ENCODE measurements around the gene TASOR2.

Gene TASOR2

GRCh38 chr10:5684318-5684970, at the start of gene TASOR2:
Gene TASOR2, plus strand, starts transcription at chr10:5684838. Its CDS starts 35,805 bp downstream, at chr10:5720643.
- no peaks in the 10 kb centered on the region for H3K27me3 Mint-ChIP-seq
- H3K9me3 Mint-ChIP-seq, result no peaks in the 10 kb centered on the region
- H3K27ac Mint-ChIP-seq, result peak within 1 kb of the TSS; percentile 96
- H3K4me1 Mint-ChIP-seq, result peaks cover 46% of the 10 kb centered on the region
- H3K36me3 Mint-ChIP-seq, result peaks cover 5% of the 10 kb centered on the region
- peak within 1 kb of the TSS; percentile 98 for H3K4me3 Mint-ChIP-seq

- Mint-ChIP-seq H3K36me3 (no peaks in the 10 kb centered on the region), H3K4me3 (no peak overlapping the region), H3K27ac (no peak overlapping the region), H3K27me3 (no peaks in the 10 kb centered on the region), H3K4me1 (peaks cover 3% of the 10 kb centered on the region), H3K9me3 (no peaks in the 10 kb centered on the region)
Measured at GRCh38 chr10:5634918-5635317, 49.7 kb upstream of the TASOR2 start.

- Mint-ChIP-seq H3K9me3 (no peaks in the 10 kb centered on the region), H3K27ac (no peak overlapping the region), H3K4me1 (no peaks in the 10 kb centered on the region), H3K27me3 (no peaks in the 10 kb centered on the region), H3K4me3 (no peak overlapping the region), H3K36me3 (peaks cover 4% of the 10 kb centered on the region)
Measured at GRCh38 chr10:5638494-5638893, 46.1 kb upstream of the TASOR2 start.

GRCh38 chr10:5639066-5639465, 45.6 kb upstream of the TASOR2 start:
- H3K4me1 Mint-ChIP-seq, result no peaks in the 10 kb centered on the region
- no peaks in the 10 kb centered on the region for H3K9me3 Mint-ChIP-seq
- H3K4me3 Mint-ChIP-seq, result no peak overlapping the region
- no peaks in the 10 kb centered on the region for H3K27me3 Mint-ChIP-seq
- H3K27ac Mint-ChIP-seq, result no peak overlapping the region
- H3K36me3 Mint-ChIP-seq, result peaks cover 9% of the 10 kb centered on the region

DNA sequence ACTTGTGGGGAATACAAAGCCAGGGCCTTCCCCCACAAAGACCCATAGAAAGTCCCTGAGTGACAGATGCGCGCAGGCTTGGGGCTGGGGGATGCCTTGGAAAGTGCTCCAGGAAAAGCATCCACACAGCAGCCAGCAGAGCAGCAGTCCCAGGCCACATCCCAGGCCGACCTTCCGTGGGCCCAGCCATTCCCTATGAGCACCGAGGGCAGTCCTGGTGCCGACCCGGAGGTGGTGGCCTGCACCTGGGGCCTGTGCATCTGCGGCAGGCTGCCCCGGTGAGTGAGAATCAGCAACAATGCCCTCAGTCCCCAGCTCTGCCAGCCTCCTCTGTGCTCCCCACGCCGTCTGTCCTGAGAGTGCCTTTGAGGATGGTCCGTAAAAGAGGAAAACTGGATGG, 44.6 kb upstream of the TASOR2 start:
- Mint-ChIP-seq H3K27me3 (no peaks in the 10 kb centered on the region), H3K27ac (no peak overlapping the region), H3K4me1 (no peaks in the 10 kb centered on the region), H3K9me3 (no peaks in the 10 kb centered on the region), H3K4me3 (no peak overlapping the region), H3K36me3 (peaks cover 9% of the 10 kb centered on the region)

GRCh38 chr10:5640501-5640900, 44.1 kb upstream of the TASOR2 start:
- Mint-ChIP-seq H3K9me3 (no peaks in the 10 kb centered on the region), H3K27ac (no peak overlapping the region), H3K4me3 (no peak overlapping the region), H3K27me3 (no peaks in the 10 kb centered on the region), H3K36me3 (peaks cover 9% of the 10 kb centered on the region), H3K4me1 (no peaks in the 10 kb centered on the region)

GRCh38 chr10:5641501-5641900, 43.1 kb upstream of the TASOR2 start:
- Mint-ChIP-seq H3K27me3 (no peaks in the 10 kb centered on the region), H3K4me1 (no peaks in the 10 kb centered on the region), H3K4me3 (no peak overlapping the region), H3K36me3 (peaks cover 9% of the 10 kb centered on the region), H3K9me3 (no peaks in the 10 kb centered on the region), H3K27ac (no peak overlapping the region)

- peak overlapping the region; percentile 35 for H3K27ac Mint-ChIP-seq
- peaks cover 4% of the 10 kb centered on the region for H3K4me1 Mint-ChIP-seq
- H3K9me3 Mint-ChIP-seq, result no peaks in the 10 kb centered on the region
- H3K27me3 Mint-ChIP-seq, result no peaks in the 10 kb centered on the region
- H3K4me3 Mint-ChIP-seq, result no peak overlapping the region
- H3K36me3 Mint-ChIP-seq, result peaks cover 14% of the 10 kb centered on the region
Measured at GRCh38 chr10:5643346-5644067, 41.1 kb upstream of the TASOR2 start.

GRCh38 chr10:5644930-5645329, 39.7 kb upstream of the TASOR2 start:
- peaks cover 16% of the 10 kb centered on the region for H3K36me3 Mint-ChIP-seq
- no peak overlapping the region for H3K27ac Mint-ChIP-seq
- H3K9me3 Mint-ChIP-seq, result no peaks in the 10 kb centered on the region
- H3K4me1 Mint-ChIP-seq, result peaks cover 4% of the 10 kb centered on the region
- no peak overlapping the region for H3K4me3 Mint-ChIP-seq
- H3K27me3 Mint-ChIP-seq, result no peaks in the 10 kb centered on the region

- no peak overlapping the region for H3K4me3 Mint-ChIP-seq
Measured at GRCh38 chr10:5645375-5645774, 39.3 kb upstream of the TASOR2 start.

DNA sequence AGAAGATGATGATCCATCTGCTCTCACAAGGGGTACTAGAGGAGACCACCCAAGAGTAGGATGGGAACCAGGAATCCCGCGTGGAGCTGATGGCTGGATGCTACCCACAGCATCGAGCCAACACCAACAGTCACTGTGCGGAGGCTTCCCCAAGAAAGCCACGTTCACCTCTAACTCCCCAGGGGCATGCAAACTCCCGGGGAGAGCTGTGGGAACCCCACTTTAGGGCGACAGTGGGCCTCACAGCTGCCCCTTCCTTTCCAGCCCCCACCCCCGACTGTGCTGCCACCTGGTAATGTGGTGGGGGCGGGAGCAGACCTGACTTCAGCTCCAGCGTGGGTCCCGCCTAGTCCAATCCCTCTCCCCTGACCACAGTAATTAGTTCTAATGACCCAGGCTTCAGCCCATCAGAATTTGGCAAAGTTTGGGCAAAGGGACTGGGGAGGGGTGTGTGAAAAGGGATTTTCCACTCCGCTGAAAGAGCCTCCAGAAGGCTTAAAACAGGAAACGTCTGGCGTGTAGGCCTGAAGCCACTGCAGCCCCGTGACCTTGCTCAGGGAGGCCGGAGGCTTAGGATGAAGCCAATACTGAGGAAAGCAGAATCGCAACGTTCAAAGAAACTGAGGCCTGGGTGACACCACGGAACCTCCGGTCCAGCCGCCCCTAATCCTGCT, 38.6 kb upstream of the TASOR2 start:
- Mint-ChIP-seq H3K27ac (no peak overlapping the region), H3K9me3 (no peaks in the 10 kb centered on the region), H3K4me3 (no peak overlapping the region), H3K4me1 (peaks cover 4% of the 10 kb centered on the region), H3K27me3 (no peaks in the 10 kb centered on the region), H3K36me3 (peaks cover 17% of the 10 kb centered on the region)

More at GRCh38 chr10:5645375-5645774, 39.3 kb upstream of the TASOR2 start:
- peaks cover 4% of the 10 kb centered on the region for H3K4me1 Mint-ChIP-seq
- peak overlapping the region; percentile 41 for H3K27ac Mint-ChIP-seq
- no peaks in the 10 kb centered on the region for H3K9me3 Mint-ChIP-seq
- H3K36me3 Mint-ChIP-seq, result peaks cover 18% of the 10 kb centered on the region
- no peaks in the 10 kb centered on the region for H3K27me3 Mint-ChIP-seq

DNA sequence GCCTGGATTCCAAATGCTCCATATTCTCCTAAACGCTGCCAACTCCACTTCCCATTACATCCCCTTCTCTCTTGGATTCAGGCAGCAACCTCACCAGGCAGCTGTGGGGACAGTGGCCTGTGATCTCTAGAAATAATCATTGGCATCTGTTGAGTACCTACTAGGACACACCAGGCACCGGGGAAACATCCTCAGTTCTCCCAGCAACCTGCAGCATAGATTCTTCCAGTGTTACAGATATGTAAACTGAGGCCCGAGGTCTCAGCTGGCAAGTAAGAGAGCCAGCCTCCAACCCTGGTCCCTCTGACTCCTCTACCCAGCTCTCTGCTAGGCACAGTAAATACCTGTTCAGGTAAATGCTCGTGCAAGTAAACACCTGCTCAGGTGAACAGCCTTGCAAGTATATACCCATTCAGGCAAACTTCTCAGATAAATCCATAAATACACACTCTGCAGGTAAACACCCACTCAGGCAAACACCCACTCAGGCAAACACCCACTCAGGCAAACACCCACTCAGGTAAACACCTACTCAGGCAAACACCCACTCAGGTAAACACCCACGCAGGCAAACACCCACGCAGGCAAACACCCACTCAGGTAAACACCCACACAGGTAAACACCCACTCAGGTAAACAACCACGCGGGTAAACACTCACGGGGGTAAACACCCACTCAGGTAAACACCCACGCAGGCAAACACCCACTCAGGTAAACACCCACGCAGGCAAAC, 37.0 kb upstream of the TASOR2 start:
- Mint-ChIP-seq H3K27me3 (no peaks in the 10 kb centered on the region), H3K36me3 (peaks cover 15% of the 10 kb centered on the region), H3K9me3 (no peaks in the 10 kb centered on the region), H3K4me3 (no peak overlapping the region), H3K4me1 (peaks cover 4% of the 10 kb centered on the region), H3K27ac (peak overlapping the region; percentile 94)

GRCh38 chr10:5648494-5649457, 35.9 kb upstream of the TASOR2 start:
- Mint-ChIP-seq H3K27me3 (no peaks in the 10 kb centered on the region), H3K36me3 (peaks cover 11% of the 10 kb centered on the region), H3K4me1 (peaks cover 4% of the 10 kb centered on the region), H3K9me3 (no peaks in the 10 kb centered on the region), H3K27ac (peak overlapping the region; percentile 91), H3K4me3 (peak overlapping the region; percentile 19)

GRCh38 chr10:5649746-5650145, 34.9 kb upstream of the TASOR2 start:
- Mint-ChIP-seq H3K4me1 (peaks cover 4% of the 10 kb centered on the region), H3K36me3 (peaks cover 9% of the 10 kb centered on the region), H3K9me3 (no peaks in the 10 kb centered on the region), H3K4me3 (no peak overlapping the region), H3K27ac (peak overlapping the region; percentile 77), H3K27me3 (no peaks in the 10 kb centered on the region)
